GM21529 (cell line): ENCODE results near the gene PCGF2.

ENCODE experiments used
- ATAC-seq: cut with Tn5 transposase; IDR thresholded peaks from one replicate; pipeline ENCODE4 v1.9.1; 2021; ENCODE audit not compliant: unreplicated experiment

The PCGF2 gene

DNA sequence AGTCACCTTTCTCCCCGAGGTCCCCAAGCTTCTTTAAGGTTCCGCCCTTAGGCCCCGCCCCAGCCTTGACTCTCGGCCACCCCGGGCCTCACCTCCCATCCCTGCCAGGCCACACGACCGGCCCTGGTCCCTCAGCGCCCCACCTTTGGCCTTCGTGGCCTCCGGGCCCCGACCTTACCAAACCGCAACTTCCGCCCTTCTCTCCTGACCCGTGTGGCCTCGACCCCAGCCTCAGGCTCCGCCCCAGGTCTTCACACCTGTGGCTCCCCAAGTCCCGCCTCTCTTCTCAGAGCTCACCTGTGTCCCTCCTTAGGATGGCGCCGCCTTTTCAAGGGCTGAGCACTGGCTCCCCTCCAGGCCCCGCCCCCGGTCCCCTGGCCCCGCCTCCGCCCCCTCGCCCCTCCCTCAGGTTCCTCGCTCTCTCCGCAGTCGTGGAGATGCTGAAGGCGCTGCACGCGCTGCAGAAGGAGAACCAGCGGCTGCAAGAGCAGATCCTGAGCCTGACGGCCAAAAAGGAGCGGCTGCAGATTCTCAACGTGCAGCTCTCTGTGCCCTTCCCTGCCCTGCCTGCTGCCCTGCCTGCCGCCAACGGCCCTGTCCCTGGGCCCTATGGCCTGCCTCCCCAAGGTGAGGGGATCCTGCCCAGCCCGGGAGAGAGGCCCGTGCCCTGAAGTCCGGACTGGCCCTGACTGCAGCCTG lies 28.0 kb downstream of the PCGF2 start:
- ATAC-seq: no peak

- ATAC-seq: no peak
These were observed 28.7 kb downstream of the PCGF2 start for GRCh38 chr17:38719289-38719942.

DNA sequence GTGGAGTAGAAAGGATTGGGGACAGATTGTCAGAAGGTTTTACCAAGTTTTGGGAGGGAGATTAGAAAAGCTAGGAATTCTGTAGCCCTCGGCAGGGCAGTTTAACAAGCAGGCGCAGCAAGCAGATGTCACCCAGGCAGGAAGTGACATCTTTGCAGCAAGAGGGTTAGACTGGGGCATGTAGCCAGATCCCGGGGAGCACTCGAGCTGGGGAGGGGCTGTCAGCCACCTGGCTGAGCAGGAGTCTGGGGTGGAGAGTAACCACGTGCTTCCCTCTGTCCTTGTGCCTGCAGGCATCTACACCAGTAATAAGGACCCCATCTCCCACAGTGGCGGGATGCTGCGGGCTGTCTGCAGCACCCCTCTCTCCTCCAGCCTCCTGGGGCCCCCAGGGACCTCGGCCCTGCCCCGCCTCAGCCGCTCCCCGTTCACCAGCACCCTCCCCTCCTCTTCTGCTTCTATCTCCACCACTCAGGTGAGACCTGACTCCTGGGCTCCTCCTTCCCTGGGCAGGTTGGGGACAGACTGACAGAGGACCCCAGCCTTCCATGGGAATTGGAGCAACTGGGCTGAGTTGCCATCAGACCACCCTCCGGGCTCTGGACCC lies 30.9 kb downstream of the PCGF2 start:
- no peak for ATAC-seq

DNA sequence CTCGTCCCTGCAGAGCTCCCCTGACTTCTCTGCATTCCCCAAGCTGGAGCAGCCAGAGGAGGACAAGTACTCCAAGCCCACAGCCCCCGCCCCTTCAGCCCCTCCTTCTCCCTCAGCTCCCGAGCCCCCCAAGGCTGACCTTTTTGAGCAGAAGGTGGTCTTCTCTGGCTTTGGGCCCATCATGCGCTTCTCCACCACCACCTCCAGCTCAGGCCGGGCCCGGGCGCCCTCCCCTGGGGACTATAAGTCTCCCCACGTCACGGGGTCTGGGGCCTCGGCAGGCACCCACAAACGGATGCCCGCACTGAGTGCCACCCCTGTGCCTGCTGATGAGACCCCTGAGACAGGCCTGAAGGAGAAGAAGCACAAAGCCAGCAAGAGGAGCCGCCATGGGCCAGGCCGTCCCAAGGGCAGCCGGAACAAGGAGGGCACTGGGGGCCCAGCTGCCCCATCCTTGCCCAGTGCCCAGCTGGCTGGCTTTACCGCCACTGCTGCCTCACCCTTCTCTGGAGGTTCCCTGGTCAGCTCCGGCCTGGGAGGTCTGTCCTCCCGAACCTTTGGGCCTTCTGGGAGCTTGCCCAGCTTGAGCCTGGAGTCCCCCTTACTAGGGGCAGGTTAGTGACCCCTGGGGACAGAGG lies 31.6 kb downstream of the PCGF2 start:
- ATAC-seq: no peak

DNA sequence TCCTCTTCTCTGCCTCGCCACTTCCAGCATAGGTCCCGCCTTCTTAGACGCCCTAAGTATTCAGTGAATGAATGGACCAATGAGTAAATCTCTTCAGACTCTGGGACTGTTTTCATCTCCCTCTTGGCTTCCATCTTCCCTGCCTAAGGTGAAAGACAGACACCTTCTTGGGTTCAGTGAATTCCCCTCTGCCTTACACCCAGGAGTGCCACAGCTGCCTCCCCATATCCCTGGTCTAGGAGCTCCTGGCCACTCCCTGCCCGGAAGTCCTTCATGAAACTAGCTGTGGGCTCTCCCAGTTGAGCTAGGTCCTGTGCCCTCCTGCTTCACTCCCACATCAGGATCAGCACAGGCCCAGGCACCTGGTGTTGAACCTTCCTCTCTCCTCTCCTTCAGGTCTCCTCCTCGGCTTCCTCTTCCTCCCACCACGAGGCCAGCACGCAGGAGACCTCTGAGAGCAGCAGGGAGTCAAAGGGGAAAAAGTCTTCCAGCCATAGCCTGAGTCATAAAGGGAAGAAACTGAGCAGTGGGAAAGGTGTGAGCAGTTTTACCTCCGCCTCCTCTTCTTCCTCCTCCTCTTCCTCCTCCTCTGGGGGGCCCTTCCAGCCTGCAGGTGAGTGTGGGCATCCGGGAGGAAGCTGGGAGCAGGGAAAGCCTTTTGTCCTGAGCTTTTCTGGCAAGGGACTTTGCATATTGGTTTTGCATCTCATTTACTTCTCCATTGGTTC lies 32.8 kb downstream of the PCGF2 start:
- ATAC-seq: no peak

DNA sequence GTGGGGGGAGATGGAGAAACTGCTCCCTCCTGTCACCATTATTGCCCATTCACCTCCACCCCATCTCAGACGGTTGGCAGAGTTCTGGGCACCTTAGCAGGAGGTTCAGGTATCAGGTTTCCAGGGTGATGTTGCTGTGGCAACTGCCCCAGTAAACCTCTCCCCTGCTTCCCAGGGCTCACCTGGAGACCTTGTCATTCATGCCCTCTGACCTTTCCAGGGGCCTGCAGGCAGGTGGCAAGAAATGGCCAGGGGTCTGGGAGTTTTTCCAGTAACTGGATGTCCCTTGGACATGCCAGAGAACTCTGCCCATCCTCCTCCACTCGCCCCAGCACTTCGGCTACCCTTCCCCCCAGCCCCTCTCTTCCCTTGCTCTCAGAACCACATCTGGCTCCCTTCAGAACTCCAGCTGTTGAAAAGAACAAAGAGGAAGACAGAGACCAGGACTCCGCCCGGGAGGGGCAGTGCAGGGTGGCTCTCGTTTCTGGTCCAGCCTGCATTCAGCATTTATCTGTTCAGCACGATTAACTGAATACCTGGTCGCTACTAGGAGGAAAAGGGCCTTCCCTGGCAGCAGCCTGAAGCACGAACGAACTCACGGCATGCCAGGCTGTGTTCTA lies 34.6 kb downstream of the PCGF2 start:
- ATAC-seq: no peak

DNA sequence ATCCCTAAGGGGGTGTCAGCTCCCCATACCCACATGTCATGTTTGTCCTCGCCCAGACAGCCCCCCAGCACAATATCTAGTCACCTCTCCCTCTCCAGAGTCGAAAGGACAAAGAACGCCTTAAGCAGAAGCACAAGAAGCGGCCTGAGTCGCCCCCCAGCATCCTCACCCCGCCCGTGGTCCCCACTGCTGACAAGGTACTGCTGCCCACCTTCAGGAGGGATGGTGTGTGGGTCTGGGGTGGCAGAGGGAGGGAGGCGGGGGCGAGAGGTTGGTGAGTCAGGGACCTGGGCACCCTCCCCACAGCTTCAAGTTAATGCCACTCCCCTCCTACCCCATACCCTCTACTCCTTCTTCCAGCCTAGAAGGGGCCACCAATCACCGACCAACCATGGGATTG lies 35.5 kb downstream of the PCGF2 start:
- no peak for ATAC-seq

GRCh38 chr17:38711792-38712571 lies 36.2 kb downstream of the PCGF2 start:
- ATAC-seq: no peak

- no peak for ATAC-seq
These were observed 37.2 kb downstream of the PCGF2 start for GRCh38 chr17:38710985-38711384.

DNA sequence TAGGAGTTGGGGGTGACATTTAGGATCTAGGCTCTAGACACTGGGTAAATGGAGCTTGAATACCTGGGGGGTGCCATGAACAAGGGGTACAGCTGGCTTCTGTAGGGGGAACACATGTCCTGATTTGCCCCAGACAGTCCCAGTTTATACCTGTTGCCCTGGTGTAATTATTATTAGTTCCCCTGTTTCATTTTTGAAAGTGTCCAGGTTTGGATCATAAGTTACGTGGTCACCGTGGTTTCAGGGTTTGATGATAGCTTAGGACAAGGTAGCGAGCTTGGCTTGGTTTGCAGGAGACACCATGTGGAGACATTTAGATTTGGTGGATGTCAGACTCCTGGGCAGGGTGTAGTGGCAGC lies 37.6 kb downstream of the PCGF2 start:
- no peak for ATAC-seq

DNA sequence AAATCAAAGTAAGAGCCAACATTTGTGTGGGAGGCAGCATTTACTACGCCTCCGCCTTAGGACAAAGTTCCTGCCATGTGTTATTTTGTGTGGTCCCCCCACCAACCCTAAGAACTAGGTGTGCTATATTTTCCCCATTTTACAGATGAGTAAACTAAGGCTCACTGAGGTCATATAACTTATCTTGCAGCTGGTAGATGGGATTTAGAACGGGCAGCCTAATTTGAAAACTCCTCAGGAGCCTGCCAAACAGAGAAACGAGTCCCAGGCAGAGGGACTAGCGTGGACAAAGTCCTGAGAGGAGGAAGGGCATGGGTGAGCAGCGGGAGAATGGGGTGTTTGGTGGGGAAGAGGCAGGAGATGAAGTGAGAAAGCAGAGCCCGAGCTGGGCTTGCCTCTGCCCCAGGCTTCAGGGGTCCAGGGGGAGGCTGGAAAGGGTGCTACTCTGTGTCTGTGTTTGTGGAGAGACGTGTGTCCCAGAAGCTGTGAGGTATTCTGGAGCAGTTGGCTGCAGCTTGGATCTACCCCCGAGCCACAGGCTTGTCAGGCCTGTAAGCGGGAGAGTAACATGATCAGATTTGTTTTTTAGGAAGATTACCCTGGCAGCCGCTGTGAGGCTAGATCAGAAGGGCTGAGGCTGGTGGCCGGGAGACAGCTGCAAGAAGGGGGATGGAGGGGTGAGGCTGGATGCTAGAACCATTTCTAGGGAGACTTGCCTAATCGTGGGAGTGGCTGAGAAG lies 38.1 kb downstream of the PCGF2 start:
- ATAC-seq: no peak

- no peak for ATAC-seq
These were observed 38.9 kb downstream of the PCGF2 start for GRCh38 chr17:38709104-38709820.

GRCh38 chr17:38707678-38708351 lies 40.3 kb downstream of the PCGF2 start:
- ATAC-seq: no peak

- ATAC-seq: no peak
These were observed 41.5 kb downstream of the PCGF2 start for GRCh38 chr17:38706505-38707216.

GRCh38 chr17:38705803-38706504 lies 42.2 kb downstream of the PCGF2 start:
- no peak for ATAC-seq

- no peak for ATAC-seq
These were observed 42.7 kb downstream of the PCGF2 start for GRCh38 chr17:38705523-38705802.
